Measurements from ENCODE around the gene TTC34.

The TTC34 gene

GRCh38 chr1:2610036-2610959 is 191.2 kb downstream of the TTC34 start:
- H4K20me1 ChIP-seq (ENCODE audit: insufficient read depth, low read length): no peaks in the 10 kb centered on the region
- no peak overlapping the region for H2AFZ ChIP-seq (ENCODE audit: low read length)
- no peaks in the 10 kb centered on the region for H3K9me2 ChIP-seq (ENCODE audit: low read depth, low read length)
- no peaks in the 10 kb centered on the region for H3K36me3 ChIP-seq (ENCODE audit: insufficient read depth, low read length)
- H3K9me3 ChIP-seq (ENCODE audit: low read length): no peaks in the 10 kb centered on the region
- TF ChIP-seq EZH2 (IDR thresholded peaks at IDR 0.05; ENCODE audit: borderline replicate concordance, low read length) (no peak), CTCF (IDR thresholded peaks at IDR 0.05; ENCODE audit: low read length) (no peak)
- H3K9ac ChIP-seq (ENCODE audit: low read length): no peak overlapping the region
- H3F3A ChIP-seq (ENCODE audit: insufficient read depth, low read length): no peaks in the 10 kb centered on the region
- H3K27me3 ChIP-seq (ENCODE audit: insufficient read depth, low read length): peaks cover 9% of the 10 kb centered on the region
- no peak overlapping the region for H3K4me3 ChIP-seq (ENCODE audit: low read depth, low read length, poor library complexity, severe bottlenecking)
- H3K79me2 ChIP-seq (ENCODE audit: insufficient read depth, low read length): no peaks in the 10 kb centered on the region
- H3K4me2 ChIP-seq (ENCODE audit: low read length): no peak overlapping the region
- no peaks in the 10 kb centered on the region for H3K4me1 ChIP-seq (ENCODE audit: insufficient read depth, low read length, severe bottlenecking)
- no peak overlapping the region for H3K27ac ChIP-seq (ENCODE audit: low read depth, low read length, poor library complexity, severe bottlenecking)

DNA sequence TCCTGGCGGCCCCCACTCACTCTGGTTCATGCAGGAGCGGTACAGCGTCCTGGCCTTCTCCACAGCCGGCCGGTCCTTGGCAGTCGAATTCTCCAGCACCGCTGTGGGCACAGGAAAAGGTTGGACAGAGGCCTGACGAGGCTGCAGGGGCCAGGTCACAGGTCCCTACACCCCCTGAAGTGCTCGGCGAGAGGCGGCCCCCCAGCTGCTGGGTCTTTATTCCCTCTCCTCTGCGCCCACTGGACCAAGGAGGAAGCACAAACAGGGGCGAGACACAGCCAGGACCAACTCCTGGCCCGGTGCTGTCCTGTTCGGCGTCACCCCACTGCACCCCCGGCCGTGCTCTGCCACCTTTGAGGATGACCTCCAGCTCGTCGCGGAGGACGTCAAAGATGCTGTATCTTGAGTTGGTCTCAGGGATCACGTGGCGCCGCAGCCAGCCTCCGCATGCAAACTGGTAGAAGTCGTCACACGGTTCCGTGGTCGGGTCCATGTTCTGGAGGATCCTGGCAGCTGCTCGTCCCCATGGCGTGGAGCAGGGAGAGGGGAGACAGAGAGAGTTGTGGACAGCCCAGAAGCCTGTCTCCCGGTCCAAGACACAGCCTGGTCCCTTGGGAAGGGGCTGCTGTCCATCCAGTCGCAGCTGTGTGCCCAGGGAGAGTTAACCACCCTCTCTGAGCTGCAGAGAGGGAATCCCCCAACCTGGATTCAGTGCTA is 192.0 kb downstream of the TTC34 start:
- Histone ChIP-seq H3K4me3 (ENCODE audit: low read depth, low read length, poor library complexity, severe bottlenecking) (no peak overlapping the region), H3F3A (ENCODE audit: insufficient read depth, low read length) (no peaks in the 10 kb centered on the region), H4K20me1 (ENCODE audit: insufficient read depth, low read length) (no peaks in the 10 kb centered on the region), H3K27ac (ENCODE audit: low read depth, low read length, poor library complexity, severe bottlenecking) (no peak overlapping the region), H3K27me3 (ENCODE audit: insufficient read depth, low read length) (peaks cover 9% of the 10 kb centered on the region), H2AFZ (ENCODE audit: low read length) (no peak overlapping the region), H3K4me2 (ENCODE audit: low read length) (no peak overlapping the region), H3K9me2 (ENCODE audit: low read depth, low read length) (no peaks in the 10 kb centered on the region), H3K79me2 (ENCODE audit: insufficient read depth, low read length) (no peaks in the 10 kb centered on the region), H3K4me1 (ENCODE audit: insufficient read depth, low read length, severe bottlenecking) (no peaks in the 10 kb centered on the region), H3K9me3 (ENCODE audit: low read length) (no peaks in the 10 kb centered on the region), H3K36me3 (ENCODE audit: insufficient read depth, low read length) (no peaks in the 10 kb centered on the region), H3K9ac (ENCODE audit: low read length) (no peak overlapping the region)
- TF ChIP-seq CTCF (IDR thresholded peaks at IDR 0.05; ENCODE audit: low read length): no peak
- no peak for TF ChIP-seq EZH2 (IDR thresholded peaks at IDR 0.05; ENCODE audit: borderline replicate concordance, low read length)

- H4K20me1 ChIP-seq (ENCODE audit: insufficient read depth, low read length): no peaks in the 10 kb centered on the region
- no peaks in the 10 kb centered on the region for H3K9me3 ChIP-seq (ENCODE audit: low read length)
- no peaks in the 10 kb centered on the region for H3K36me3 ChIP-seq (ENCODE audit: insufficient read depth, low read length)
- H3K27me3 ChIP-seq (ENCODE audit: insufficient read depth, low read length): peaks cover 9% of the 10 kb centered on the region; the same call in 1 of the 2 replicates
- no peak overlapping the region for H3K27ac ChIP-seq (ENCODE audit: low read depth, low read length, poor library complexity, severe bottlenecking)
- no peaks in the 10 kb centered on the region for H3K4me1 ChIP-seq (ENCODE audit: insufficient read depth, low read length, severe bottlenecking)
- H3F3A ChIP-seq (ENCODE audit: insufficient read depth, low read length): no peaks in the 10 kb centered on the region
- no peak overlapping the region for H3K9ac ChIP-seq (ENCODE audit: low read length)
- H2AFZ ChIP-seq (ENCODE audit: low read length): no peak overlapping the region
- H3K4me3 ChIP-seq (ENCODE audit: low read depth, low read length, poor library complexity, severe bottlenecking): no peak overlapping the region
- TF ChIP-seq CTCF (IDR thresholded peaks at IDR 0.05; ENCODE audit: low read length) (no peak), EZH2 (IDR thresholded peaks at IDR 0.05; ENCODE audit: borderline replicate concordance, low read length) (no peak)
- H3K9me2 ChIP-seq (ENCODE audit: low read depth, low read length): no peaks in the 10 kb centered on the region
- no peak overlapping the region for H3K4me2 ChIP-seq (ENCODE audit: low read length)
- no peaks in the 10 kb centered on the region for H3K79me2 ChIP-seq (ENCODE audit: insufficient read depth, low read length)
Measured at GRCh38 chr1:2607641-2608091, 193.8 kb downstream of the TTC34 start.
